HG03354 (cell line): ENCODE measurements around the gene DGKD.

ENCODE experiments used
- ATAC-seq: cut with Tn5 transposase; IDR thresholded peaks from one replicate; pipeline ENCODE4 v1.9.1; 2021; ENCODE audit warnings: mild to moderate bottlenecking; ENCODE audit not compliant: unreplicated experiment, poor library complexity, severe bottlenecking

DGKD gene

DNA sequence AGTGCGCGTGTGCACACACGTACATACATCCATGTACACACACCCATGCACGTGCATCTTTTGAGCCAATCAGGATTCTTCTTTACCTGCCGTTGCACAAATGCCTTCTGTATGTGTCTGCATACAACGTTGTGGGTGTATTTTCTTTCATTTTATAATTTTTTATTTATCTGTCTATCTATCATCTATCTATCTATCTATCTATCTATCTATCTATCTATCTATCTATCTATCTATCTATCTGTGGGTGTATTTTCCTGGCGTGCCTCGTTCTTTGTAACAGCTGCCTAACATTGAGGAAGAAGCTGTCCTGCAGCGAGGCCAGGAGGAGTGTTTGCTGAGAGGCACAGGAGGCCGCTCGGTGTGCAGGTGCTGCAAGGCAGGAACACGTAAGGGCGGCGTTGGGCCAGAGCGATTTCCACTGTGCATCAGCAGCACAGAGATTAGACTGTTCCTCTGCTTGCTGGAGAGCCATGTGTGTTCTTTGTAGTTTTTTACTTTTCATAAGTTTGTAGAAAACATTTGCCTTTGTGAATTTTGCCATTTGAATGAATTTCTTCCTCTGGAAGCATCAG is 84.4 kb downstream of the DGKD start:
- no peak for ATAC-seq

DNA sequence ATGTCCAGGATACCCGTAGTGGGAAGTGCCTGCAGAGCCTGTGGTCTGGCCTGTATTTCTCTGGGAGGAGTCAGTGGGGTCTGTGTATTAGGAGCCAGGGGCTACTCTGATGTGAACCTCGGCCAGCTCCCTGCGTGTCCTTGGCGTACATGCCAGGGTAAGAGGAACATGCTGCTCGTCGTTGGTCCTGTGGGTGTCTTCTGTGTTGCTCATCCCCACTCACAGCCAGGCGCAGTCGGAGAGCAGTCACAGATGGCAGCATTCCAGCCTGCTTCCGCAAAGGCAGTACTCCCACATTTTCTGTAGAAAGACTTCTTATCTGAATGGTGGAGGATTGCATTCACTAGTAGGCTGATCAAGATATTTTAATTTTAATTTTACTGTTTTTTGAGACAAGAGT is 84.9 kb downstream of the DGKD start:
- no peak for ATAC-seq

DNA sequence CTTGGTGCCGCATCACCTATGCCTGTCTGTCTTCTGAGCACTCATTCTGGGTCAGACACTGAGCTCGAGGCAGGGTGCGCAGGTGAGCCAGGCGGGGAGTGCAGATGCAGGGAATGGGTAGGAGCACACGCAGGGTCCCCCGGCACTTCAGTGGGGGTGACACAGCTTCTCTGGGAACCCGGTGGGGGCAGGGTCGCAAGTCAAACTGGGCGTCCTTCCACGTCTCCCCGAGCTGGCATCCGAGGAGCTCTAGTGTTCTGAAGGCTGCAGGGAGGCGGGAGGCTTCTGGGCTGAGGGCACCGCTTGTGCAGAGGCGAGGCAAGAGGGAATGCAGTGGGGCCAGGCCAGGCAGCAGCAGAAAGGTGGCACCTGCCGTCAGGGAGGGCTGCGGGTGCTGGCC is 86.0 kb downstream of the DGKD start:
- ATAC-seq: no peak

DNA sequence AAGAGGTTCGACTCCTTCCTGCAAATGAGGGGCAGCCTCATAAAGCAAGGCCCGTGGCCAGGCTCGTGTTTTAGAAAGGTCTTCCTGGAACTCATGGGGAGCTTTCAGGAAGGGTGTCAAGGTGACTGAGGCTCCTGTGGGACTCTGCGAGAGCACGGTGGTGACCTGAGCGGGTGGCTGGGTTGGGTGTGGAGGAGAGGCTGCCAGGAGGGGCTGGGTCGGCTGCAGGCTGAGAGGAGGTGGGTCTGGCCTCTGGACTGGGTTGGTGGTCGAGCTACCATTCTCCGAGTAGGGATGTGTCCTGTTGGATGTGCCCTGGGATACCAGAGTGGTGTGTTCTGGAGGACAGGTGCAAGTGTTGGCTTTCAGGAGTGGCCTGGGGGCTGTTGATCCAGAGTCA is 86.4 kb downstream of the DGKD start:
- ATAC-seq: no peak

DNA sequence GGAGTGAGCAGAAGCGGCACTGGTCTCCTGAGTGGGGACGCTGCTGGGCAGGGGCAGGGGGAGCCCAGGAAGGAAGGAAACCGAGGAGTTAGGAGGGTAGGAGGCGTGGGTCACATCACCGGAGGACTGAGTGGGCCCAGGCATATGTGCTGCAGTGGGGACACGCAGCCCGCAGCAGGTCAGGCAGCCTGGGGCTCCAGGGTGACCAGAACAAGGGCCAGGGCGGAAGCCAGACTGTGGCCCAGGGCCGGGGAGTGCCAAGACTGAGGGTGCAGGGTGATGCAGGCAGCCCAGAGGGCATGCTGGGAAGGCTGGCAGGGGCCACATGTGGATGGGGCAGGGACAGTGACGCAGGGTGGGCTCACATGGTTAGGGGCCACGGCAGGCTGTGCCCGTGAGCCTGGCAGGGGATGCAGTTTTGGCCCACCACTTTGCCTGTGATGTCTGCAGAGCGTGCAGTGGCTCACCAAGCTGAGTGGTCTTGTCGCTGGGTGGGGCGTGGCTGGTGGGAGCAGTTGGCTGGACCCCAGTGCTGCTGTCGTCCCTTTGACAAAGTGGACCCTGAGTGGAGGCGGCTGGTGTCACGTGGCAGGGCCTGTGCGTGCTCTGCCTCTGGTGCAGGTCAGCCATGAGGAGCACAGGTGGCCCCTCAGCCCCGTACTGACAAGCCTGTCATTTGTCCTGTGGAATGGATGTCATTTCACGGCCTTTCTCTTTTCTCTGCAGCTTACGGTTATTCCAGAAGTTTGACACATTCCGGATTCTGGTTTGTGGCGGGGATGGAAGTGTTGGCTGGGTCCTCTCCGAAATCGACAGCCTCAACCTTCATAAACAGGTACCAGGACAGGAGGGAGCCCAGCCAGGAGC is 87.1 kb downstream of the DGKD start:
- no peak for ATAC-seq

DNA sequence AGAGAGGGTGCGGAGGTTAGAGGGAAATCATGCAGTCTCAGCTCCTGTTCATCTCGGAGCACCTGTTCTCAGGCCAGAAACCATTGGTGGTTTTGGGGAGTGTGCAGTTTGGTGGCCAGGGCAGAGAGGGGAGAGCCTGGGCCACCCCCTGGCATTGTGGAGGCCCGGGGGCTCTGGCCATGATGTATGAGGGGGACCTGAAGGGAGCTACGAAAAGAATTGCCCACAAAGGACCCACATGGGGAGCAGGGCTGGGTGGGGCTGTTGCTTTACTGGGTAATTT is 87.7 kb downstream of the DGKD start:
- no peak for ATAC-seq

DNA sequence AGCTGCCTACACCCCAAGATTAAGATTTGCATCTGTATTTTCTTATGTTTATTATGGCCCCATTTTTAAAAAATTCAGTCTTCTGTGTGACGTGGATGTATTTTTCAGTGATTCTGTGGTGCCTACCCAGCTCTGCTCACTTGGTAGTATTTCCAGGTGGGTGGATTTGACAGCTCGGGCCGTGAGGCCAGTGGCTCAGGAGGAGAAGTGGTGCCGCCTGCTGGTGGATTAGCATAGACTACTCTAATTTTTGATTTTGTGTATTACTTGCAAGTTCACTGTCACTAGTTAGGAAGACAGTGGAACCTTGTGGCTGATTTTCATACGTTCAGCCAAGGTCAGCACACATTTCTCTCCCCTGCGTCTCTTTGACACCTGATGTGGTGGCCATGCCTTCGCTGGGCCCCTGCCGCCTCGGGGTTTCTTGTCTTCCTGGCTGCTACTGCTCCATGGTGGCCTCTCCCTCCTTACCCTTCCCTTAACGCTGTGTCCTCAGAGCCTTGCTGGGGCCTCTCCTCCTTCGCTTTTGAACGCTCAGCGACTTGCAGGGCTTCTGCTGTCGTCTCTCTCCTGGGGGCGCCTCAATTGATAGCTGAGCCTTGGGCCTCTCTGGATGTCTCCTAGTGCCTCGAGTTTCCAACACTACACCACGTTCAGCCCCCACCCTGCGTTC is 89.4 kb downstream of the DGKD start:
- ATAC-seq: peak; percentile 71

DNA sequence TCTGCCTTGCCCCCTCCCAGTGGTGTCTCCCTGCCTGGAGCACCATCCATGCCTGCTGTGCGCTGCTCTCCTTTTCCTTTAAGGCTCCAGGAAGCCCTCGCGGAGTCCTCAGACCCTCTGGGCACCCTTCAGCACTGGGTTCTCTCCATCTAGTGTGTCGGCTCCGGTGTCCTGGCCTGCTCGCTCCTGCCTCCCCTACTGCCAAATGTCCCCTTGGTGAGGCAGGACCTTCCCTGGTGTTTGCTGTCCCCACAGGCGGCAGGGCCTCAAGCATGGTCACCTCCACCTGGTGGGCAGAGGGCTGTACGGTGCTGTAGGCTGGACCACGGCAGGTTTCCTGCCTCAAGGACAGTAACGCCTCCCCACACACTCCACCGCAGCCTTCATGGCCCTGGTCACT is 90.2 kb downstream of the DGKD start:
- no peak for ATAC-seq

DNA sequence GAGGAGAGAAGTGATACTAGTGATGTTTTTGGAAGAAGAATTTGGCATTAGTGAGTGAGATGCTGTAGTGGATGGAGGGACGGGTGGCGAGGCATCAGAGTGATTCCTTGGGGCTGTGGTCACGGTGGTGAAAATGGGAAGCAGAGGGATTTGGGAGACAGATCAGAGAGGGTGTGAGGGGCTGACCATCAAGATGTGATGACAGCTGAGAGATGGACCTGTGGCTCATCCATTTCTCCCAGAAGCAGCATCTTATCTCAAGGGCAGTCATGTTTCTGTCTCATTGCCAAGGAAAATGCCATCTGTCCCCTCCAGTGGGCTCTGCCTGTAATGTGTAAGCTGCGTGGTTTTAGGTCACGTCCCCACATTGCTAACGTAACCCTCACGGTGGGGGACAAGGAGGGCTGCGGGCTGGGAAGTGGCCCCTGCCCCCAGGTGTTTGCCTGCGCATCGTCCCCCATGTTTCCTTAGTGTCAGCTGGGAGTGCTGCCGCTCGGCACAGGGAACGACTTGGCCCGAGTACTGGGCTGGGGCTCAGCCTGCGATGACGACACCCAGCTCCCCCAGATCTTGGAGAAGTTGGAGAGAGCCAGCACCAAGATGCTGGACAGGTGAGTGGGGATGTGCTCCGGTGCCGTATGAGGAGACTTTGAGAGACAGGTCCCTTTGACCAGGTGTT is 91.0 kb downstream of the DGKD start:
- ATAC-seq: no peak

DNA sequence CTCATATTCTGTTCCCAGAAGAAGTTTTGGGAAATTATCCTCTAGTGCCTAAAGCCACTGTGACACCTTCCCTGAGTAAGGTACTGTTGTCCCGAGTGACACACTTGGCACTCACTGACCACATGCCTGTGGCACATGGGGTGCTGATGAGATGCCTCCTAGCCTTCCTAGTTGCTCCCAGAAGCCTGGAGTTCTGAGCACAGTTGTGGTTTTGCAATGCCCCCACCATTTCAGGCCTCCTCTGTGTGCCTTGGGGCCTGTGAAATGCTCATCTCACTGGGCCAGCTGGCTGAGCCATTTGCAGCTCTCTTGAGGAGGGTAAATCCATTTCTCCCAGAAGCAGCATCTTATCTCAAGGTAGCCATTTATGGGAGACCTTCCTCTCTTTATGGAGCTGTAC is 91.8 kb downstream of the DGKD start:
- ATAC-seq: no peak

DNA sequence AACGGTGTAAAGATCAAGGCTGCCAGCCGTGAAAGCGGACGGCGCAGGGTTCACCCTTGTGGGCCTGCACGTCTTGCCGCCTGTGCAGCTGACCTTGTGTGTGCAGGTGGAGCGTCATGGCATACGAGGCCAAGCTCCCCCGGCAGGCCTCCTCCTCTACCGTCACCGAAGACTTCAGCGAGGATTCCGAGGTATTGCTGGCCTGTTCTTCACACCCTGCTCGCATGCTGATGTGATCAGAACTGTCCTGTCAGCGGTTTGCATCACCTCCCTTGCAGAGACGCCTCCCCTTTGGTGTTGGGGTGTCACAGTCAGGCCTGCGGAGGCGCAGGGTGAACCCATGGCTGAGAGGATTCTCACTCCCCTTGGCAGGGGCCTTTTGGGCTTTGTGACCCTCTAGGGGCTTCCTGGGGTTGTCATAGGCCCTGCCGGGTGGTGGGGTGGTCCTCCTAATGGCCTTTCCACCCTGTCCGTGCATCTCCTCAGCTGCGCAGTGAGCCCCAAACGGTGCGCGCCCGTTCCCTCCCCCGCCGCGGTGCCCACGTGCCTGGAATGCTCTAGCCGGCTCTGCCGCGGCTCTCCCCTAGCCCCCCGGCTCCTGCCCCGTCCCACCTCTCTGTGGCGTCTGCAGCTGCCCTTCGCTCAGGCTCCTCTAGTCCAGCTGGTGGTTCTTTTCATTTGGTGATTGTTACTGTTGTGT is 92.5 kb downstream of the DGKD start:
- ATAC-seq: no peak

DNA sequence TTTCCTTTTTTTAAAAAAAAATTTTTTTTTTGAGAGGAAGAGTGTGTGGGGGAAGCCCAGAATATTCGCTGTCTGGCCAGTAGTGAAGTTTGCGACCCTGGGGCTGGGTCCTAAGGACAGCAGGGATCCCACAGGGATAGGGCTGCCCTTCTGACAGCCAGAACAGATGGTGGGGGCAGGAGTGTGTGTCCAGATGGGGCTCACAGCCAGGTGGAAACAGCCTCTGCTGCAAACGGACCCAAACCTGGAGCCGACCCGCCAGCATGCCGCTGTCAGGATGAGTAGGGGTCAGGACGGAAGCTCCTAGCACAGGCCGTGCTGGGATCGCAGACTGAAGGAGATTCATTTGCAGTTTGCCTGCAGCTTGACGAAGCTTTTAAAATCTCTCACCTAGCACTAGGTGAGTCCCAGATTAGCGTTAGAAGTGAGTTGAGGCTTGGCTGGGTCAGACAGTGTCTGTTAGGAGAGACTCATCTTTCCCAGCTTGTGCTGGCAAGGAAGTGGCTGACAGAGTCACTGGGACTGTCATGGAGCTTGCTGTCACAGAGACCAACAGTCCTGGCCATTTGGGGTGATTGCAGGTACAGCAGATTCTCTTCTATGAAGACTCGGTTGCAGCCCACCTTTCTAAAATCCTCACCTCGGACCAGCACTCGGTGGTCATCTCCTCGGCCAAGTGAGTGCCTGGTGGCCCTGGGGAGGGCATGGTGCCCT is 93.4 kb downstream of the DGKD start:
- ATAC-seq: no peak

DNA sequence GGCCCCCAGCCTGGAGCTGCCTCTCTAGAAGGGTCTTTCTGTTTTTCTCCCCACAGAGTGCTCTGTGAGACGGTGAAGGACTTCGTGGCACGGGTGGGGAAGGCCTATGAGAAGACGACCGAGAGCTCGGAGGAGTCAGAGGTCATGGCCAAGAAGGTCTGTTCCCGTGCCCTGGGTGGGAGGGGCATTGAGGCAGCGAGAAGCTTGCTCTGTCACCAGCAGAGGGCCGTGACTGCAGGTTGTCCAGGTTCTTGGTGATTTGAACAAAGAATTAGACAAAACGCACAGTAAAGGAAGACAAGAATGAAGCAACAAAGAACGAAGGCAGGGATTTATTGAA is 93.9 kb downstream of the DGKD start:
- ATAC-seq: no peak

DNA sequence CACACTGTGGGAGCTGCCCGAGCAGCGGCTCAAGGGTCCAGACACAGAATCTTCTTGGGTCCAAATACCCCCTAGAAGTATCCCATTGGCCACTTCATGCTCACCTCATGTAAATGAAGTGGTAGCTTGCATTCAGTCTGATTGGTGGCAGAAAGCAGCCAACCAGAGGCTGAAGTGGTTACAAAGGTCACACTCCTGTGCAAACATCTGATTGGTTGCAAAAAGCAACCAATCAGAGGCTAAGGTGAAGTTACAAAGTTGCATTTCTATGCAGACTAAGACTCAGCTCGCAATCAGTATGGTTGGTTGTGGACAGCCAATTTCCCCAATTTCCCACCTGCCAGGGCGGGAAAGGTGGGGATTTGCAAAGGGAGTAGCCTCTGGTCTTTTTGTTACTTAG is 94.3 kb downstream of the DGKD start:
- no peak for ATAC-seq

DNA sequence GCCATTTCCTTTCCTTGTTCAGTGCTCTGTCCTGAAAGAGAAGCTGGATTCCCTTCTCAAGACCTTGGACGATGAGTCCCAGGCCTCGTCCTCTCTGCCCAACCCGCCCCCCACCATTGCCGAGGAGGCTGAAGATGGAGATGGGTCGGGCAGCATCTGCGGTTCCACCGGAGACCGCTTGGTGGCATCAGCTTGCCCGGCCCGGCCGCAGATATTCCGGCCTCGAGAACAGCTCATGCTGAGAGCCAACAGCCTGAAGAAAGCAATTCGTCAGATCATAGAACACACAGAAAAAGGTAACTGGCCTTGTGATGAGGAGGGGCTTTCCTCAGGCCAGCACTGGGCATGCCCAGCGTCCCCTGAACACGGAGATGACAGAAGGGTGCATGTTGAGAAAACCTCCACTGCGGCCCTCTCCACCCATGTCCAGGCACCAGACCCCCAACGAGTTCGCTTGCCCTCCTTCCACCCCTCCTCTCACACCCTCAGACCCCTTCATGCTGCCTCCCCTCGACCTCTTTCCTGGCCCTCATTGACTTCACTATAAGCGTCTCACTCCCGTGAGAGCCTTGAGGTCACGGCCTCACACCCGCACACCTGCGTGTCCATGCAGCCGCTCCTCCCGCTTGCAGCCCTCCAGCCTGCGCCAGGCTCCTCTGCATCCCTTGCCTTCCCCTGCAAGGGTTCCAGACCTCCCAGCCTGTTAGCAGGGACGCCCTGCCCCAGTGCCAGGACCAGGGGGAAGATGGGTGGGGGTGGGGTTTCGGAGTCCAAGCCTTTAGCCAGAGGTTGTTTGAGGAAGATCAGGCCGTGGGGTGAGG is 95.0 kb downstream of the DGKD start:
- ATAC-seq: no peak

DNA sequence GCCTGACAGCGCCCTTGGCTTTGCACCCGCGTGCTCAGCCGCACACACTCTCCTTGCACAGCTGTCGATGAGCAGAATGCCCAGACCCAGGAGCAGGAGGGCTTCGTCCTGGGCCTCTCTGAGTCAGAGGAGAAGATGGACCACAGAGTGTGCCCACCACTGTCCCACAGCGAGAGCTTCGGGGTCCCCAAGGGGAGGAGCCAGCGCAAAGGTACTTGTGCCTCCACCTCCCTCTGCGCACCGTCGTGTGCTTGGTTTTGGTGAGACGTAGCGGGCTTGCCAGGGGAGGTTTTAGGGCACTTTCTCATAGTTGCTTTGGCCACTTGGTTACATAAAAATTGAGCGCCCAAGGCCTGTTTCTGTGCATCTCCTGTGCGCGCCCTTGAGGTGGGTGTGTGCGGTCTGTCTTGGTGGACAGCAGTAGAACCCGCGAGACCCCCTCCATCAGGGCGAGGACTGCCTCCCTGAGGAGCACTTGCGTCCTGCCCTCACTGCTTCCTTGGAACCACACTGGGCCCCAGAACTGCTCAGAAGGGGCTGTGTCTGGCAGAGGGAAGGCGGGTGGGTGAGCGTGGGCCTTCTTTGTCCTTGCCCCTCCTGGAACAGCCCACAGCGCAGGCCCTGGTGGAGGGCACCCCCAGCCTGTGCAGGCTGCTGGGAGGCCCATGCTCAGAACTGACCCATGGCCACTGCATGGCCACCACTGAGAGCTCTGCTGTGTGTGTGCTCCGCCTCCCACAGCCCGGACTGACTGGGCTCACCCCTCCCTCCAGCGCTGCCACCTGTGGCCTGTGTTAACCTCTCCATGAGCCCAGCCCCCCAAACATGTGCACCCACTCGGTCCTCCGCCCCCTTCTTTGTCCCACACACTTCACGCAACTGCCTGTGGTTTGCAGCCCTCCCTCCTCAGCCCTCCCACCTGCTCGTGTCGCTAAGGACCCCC is 95.9 kb downstream of the DGKD start:
- ATAC-seq: no peak

DNA sequence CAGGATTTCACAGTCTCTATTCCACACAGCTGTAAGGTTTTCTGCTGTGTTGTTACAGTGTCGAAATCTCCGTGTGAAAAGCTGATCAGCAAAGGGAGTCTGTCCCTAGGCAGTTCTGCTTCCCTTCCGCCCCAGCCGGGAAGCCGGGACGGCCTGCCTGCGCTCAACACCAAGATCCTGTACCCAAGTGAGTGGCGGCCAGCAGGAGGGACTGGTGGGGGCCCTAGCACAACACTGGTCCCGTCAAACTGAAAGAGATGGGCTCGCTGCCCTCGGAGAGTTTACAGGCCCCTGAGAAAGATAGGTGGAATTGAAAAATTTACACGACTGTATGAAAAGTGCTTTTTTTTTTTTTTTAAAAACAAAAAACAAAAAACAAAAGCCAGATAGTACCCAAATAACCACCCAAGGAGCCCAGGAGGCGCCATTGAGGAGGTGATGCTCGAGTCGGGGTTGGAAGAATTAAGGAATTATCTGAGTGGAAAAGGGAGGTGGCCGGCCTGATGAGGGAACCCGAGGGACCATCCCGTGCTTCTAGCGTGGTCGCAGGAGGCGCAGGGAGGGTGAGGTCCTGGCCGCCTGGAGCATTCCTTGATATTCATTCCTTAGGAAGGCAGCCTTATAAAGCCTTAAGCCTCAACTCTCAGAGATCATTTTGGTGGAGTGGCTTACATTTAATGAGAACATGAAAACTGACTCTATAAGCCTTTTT is 96.7 kb downstream of the DGKD start:
- ATAC-seq: no peak
